Measurements from ENCODE around the gene SAPCD2. TPM values are rescaled to one million over a fixed set of nuclear protein-coding genes. Genes with fewer than 3 reads are reported as not detected.

The SAPCD2 gene
- total and polyA plus RNA-seq, 9 of the 15 experiments (the other 6 are each of a cell fraction or from before 2014, with no cell fraction given) = 3.4 to 91.8 (median 18.8) TPM

- TF ChIP-seq CTCF (IDR thresholded peaks at IDR 0.05 in 2 of 3, conservative IDR thresholded peaks at IDR 0.05 in 1 of 3; ENCODE audit: insufficient read depth in 2 of 3, low read depth in 1 of 3, low read length in 3 of 3) = peak; percentile 67 to 80 (median 71)
- TF ChIP-seq, protein P1, sequence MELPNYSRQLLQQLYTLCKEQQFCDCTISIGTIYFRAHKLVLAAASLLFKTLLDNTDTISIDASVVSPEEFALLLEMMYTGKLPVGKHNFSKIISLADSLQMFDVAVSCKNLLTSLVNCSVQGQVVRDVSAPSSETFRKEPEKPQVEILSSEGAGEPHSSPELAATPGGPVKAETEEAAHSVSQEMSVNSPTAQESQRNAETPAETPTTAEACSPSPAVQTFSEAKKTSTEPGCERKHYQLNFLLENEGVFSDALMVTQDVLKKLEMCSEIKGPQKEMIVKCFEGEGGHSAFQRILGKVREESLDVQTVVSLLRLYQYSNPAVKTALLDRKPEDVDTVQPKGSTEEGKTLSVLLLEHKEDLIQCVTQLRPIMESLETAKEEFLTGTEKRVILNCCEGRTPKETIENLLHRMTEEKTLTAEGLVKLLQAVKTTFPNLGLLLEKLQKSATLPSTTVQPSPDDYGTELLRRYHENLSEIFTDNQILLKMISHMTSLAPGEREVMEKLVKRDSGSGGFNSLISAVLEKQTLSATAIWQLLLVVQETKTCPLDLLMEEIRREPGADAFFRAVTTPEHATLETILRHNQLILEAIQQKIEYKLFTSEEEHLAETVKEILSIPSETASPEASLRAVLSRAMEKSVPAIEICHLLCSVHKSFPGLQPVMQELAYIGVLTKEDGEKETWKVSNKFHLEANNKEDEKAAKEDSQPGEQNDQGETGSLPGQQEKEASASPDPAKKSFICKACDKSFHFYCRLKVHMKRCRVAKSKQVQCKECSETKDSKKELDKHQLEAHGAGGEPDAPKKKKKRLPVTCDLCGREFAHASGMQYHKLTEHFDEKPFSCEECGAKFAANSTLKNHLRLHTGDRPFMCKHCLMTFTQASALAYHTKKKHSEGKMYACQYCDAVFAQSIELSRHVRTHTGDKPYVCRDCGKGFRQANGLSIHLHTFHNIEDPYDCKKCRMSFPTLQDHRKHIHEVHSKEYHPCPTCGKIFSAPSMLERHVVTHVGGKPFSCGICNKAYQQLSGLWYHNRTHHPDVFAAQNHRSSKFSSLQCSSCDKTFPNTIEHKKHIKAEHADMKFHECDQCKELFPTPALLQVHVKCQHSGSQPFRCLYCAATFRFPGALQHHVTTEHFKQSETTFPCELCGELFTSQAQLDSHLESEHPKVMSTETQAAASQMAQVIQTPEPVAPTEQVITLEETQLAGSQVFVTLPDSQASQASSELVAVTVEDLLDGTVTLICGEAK (IDR thresholded peaks at IDR 0.05) = 0 out of 2 replicates have a peak, but pooled peaks have one; percentile 40
- TF ChIP-seq, protein P1 (CRISPR knock-in tag; IDR thresholded peaks at IDR 0.05) = no peak
- TF ChIP-seq THAP12 (CRISPR knock-in tag; IDR thresholded peaks at IDR 0.05) = no peak
- TF ChIP-seq ZBTB2 (IDR thresholded peaks at IDR 0.05) = no peak; the same call in 1 of the 2 replicates
- TF ChIP-seq CTBP1 (IDR thresholded peaks at IDR 0.05; ENCODE audit: borderline replicate concordance) = peak; percentile 61; the same call in 1 of the 2 replicates
- TF ChIP-seq DPF2 (IDR thresholded peaks at IDR 0.05) = no peak
- TF ChIP-seq MTA2 (IDR thresholded peaks at IDR 0.05; ENCODE audit: low read depth) = no peak
- TF ChIP-seq ZNF24 (IDR thresholded peaks at IDR 0.05) = no peak
- TF ChIP-seq ZNF586 (CRISPR knock-in tag; conservative IDR thresholded peaks at IDR 0.05) = no peak
- no peak for TF ChIP-seq BMI1 (IDR thresholded peaks at IDR 0.05; ENCODE audit: low read length)
- TF ChIP-seq TCF15 (CRISPR knock-in tag; IDR thresholded peaks at IDR 0.05) = no peak
These were observed 41.9 kb downstream of the SAPCD2 start (continued) for GRCh38 chr9:137028263-137029057.

Measured in K562 (cell line).